ENCODE results near the gene JPH3.

JPH3 gene

GRCh38 chr16:87622756-87623319, 20.5 kb downstream of the JPH3 start:
- H3K4me3 ChIP-seq (ENCODE audit: low read depth, low read length): no peak overlapping the region

GRCh38 chr16:87625241-87625797, 23.0 kb downstream of the JPH3 start:
- H3K4me3 ChIP-seq (ENCODE audit: low read depth, low read length): no peak overlapping the region

GRCh38 chr16:87626401-87626800, 24.1 kb downstream of the JPH3 start:
- H3K4me3 ChIP-seq (ENCODE audit: low read depth, low read length): no peak overlapping the region

- H3K4me3 ChIP-seq (ENCODE audit: low read depth, low read length): no peak overlapping the region
Measured at GRCh38 chr16:87626905-87627304, 24.6 kb downstream of the JPH3 start.

- H3K4me3 ChIP-seq (ENCODE audit: low read depth, low read length): no peak overlapping the region
Measured at GRCh38 chr16:87627542-87628245, 25.4 kb downstream of the JPH3 start.

- H3K4me3 ChIP-seq (ENCODE audit: low read depth, low read length): no peak overlapping the region
Measured at GRCh38 chr16:87628246-87628923, 26.1 kb downstream of the JPH3 start.

GRCh38 chr16:87628940-87629339, 26.6 kb downstream of the JPH3 start:
- H3K4me3 ChIP-seq (ENCODE audit: low read depth, low read length): no peak overlapping the region

- H3K4me3 ChIP-seq (ENCODE audit: low read depth, low read length): no peak overlapping the region
Measured at GRCh38 chr16:87631067-87631466, 28.8 kb downstream of the JPH3 start.

- H3K4me3 ChIP-seq (ENCODE audit: low read depth, low read length): no peak overlapping the region
Measured at GRCh38 chr16:87634411-87634810, 32.1 kb downstream of the JPH3 start.

- H3K4me3 ChIP-seq (ENCODE audit: low read depth, low read length): no peak overlapping the region
Measured at GRCh38 chr16:87635541-87636049, 33.3 kb downstream of the JPH3 start.

- no peak overlapping the region for H3K4me3 ChIP-seq (ENCODE audit: low read depth, low read length)
Measured at GRCh38 chr16:87636050-87636684, 33.9 kb downstream of the JPH3 start.

GRCh38 chr16:87636741-87637140, 34.4 kb downstream of the JPH3 start:
- no peak overlapping the region for H3K4me3 ChIP-seq (ENCODE audit: low read depth, low read length)

GRCh38 chr16:87637357-87637756, 35.0 kb downstream of the JPH3 start:
- no peak overlapping the region for H3K4me3 ChIP-seq (ENCODE audit: low read depth, low read length)

- H3K4me3 ChIP-seq (ENCODE audit: low read depth, low read length): no peak overlapping the region
Measured at GRCh38 chr16:87638736-87639135, 36.4 kb downstream of the JPH3 start.

GRCh38 chr16:87641721-87642120, 39.4 kb downstream of the JPH3 start:
- no peak overlapping the region for H3K4me3 ChIP-seq (ENCODE audit: low read depth, low read length)

- H3K4me3 ChIP-seq (ENCODE audit: low read depth, low read length): no peak overlapping the region
Measured at GRCh38 chr16:87642491-87642890, 40.2 kb downstream of the JPH3 start.

- no peak overlapping the region for H3K4me3 ChIP-seq (ENCODE audit: low read depth, low read length)
Measured at GRCh38 chr16:87644186-87644585, 41.9 kb downstream of the JPH3 start.

- no peak overlapping the region for H3K4me3 ChIP-seq (ENCODE audit: low read depth, low read length)
Measured at GRCh38 chr16:87644596-87644995, 42.3 kb downstream of the JPH3 start.

- no peak overlapping the region for H3K4me3 ChIP-seq (ENCODE audit: low read depth, low read length)
Measured at GRCh38 chr16:87645802-87646201, 43.5 kb downstream of the JPH3 start.

- H3K4me3 ChIP-seq (ENCODE audit: low read depth, low read length): no peak overlapping the region
Measured at GRCh38 chr16:87647431-87648185, 45.3 kb downstream of the JPH3 start.

GRCh38 chr16:87648236-87648635, 45.9 kb downstream of the JPH3 start:
- no peak overlapping the region for H3K4me3 ChIP-seq (ENCODE audit: low read depth, low read length)
